PC-9 (cell line): Measurements from ENCODE around the gene TUBA1A. TPM values are rescaled to one million over a fixed set of nuclear protein-coding genes. Genes with fewer than 3 reads are reported as not detected.
"Not testable (repeated sequence)": the region's sequence is repeated elsewhere in the genome, so short reads cannot be mapped to it uniquely, and the experiment has no call there.

Experiments used
- BruUV-seq: library from RNA; stranded (reverse); fragments of 400-500 nt; replicated peaks from 2 replicates; lab custom pipeline; 2021; lab: Mats Ljungman, UMichigan
- CTCF ChIA-PET: fragments of 300-600 bp; sonication (Branson Sonifier 250); formaldehyde crosslinking; loops from one replicate; lab custom pipeline; 2022; ENCODE audit warnings: antibody characterized with exemption; lab: Charles Lee
- POLR2A ChIA-PET: fragments of 300-600 bp; sonication (Branson Sonifier 250); formaldehyde crosslinking; loops from one replicate; lab custom pipeline; 2022; ENCODE audit warnings: antibody characterized with exemption; ENCODE audit not compliant: unreplicated experiment; lab: Charles Lee
- DNase-seq, 2 experiments: peaks; one replicate each; pipeline versions ENCODE4 v3.0.0 to v3.0.0-alpha.2; 2015 to 2022; ENCODE audit warnings: mixed read lengths in 1 of 2
- H2AFZ ChIP-seq: fragments of 200-600 bp; sonication (generic); 2 replicates; pipeline ENCODE4 v1.8.1; 2017; ENCODE audit warnings: antibody characterized with exemption
- H3F3A ChIP-seq: fragments of 200-600 bp; sonication (generic); 2 replicates; pipeline ENCODE4 v1.8.1; 2017; ENCODE audit warnings: antibody characterized with exemption, mild to moderate bottlenecking, low read depth; ENCODE audit not compliant: insufficient read depth
- H3K27ac ChIP-seq: fragments of 200-600 bp; sonication (generic); 2 replicates; pipeline ENCODE4 v1.6.1; 2016; ENCODE audit warnings: mixed run types
- H3K27me3 ChIP-seq: fragments of 200-600 bp; sonication (generic); 2 replicates; pipeline ENCODE4 v1.6.1; 2016; ENCODE audit warnings: low read depth, mixed run types; ENCODE audit not compliant: insufficient read depth
- H3K36me3 ChIP-seq: fragments of 200-600 bp; sonication (generic); 2 replicates; pipeline ENCODE4 v1.6.1; 2016; ENCODE audit warnings: low read depth, mixed run types
- H3K4me1 ChIP-seq: fragments of 200-600 bp; sonication (generic); replicated peaks from 2 replicates; pipeline ENCODE4 v1.6.1; 2016; ENCODE audit warnings: mixed run types; ENCODE audit not compliant: insufficient read depth
- H3K4me2 ChIP-seq: fragments of 200-600 bp; sonication (generic); 2 replicates; pipeline ENCODE4 v1.6.1; 2017; ENCODE audit warnings: mixed run types
- H3K4me3 ChIP-seq: fragments of 200-600 bp; sonication (generic); 2 replicates; pipeline ENCODE4 v1.6.1; 2016; ENCODE audit warnings: mixed run types
- H3K79me2 ChIP-seq: fragments of 200-600 bp; sonication (generic); 2 replicates; pipeline ENCODE4 v1.6.1; 2017; ENCODE audit warnings: low read depth, mixed run types
- H3K9me2 ChIP-seq: fragments of 200-600 bp; sonication (generic); 2 replicates; pipeline ENCODE4 v1.8.1; 2017; ENCODE audit warnings: mild to moderate bottlenecking; ENCODE audit not compliant: insufficient read depth
- H3K9me3 ChIP-seq: fragments of 200-600 bp; sonication (generic); 2 replicates; pipeline ENCODE4 v1.8.1; 2016; ENCODE audit warnings: low read depth; ENCODE audit not compliant: insufficient read depth
- H4K20me1 ChIP-seq: fragments of 200-600 bp; sonication (generic); 2 replicates; pipeline ENCODE4 v1.8.1; 2017; ENCODE audit not compliant: insufficient read depth
- EZH2 ChIP-seq: fragments of 200-600 bp; sonication (generic); IDR thresholded peaks from 2 replicates; pipeline ENCODE4 v1.8.0; 2017; ENCODE audit warnings: antibody characterized with exemption, low read depth
- intact Hi-C: fragments of 100-400 bp; cut with micrococcal nuclease; formaldehyde crosslinking; loops from one replicate; pipeline ENCODE4 v1.10.0; 2022; ENCODE audit not compliant: unreplicated experiment
- total RNA-seq: library from RNA; stranded (reverse); gene quantifications from 2 replicates; pipeline ENCODE4 v1.2.3, GENCODE V29; 2021
- TF ChIP-seq, protein P1 (sequence below): fragments of 200-600 bp; sonication (generic); conservative IDR thresholded peaks from 2 replicates; pipeline ENCODE4 v1.6.1; 2017; ENCODE audit warnings: mixed run types, antibody characterized with exemption, mild to moderate bottlenecking, moderate library complexity

The TUBA1A gene
- total RNA-seq, 1 experiment from 2014 or later: 14.2 TPM

DNA sequence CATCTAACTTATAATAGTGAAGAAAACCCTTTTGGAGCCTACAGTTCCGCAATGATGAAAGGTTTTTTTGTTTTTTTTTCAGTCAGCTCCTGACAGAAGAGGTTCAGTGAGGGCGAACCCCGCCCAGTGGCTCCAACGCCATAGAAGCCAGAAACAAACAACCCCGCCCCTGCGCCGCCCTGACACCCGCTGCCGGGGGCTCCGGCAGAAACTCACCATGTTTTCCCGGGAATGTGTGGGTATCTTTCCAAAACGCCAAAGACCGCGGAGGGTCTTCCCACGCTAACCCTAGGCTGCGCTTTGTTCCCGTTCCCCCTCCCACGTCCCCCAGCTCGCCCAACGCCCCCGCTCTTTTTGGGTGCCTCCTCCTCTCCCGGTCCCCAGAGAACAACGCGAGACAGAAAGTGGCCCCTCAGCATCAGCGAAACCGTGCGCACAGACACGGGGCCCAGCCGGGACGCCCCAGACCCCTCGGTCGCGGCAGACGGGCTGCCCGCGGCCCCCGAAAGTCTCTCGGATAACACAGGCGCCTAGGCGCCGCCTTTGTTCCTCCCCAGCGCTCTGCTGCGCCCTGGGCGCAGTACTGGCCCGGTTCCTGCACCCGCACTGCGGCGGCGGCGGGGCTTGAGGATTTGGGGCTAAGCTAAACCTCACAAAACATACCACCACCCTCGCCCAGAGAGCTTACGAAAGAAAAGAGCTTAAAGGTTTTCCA is 522 bp downstream of the TUBA1A start:
- no peaks in the 10 kb centered on the region for H4K20me1 ChIP-seq
- TSS peak; percentile 83 for BruUV-seq
- H3K27ac ChIP-seq: no peak overlapping the region
- peaks cover 6% of the 10 kb centered on the region; the same call in 1 of the 2 replicates for H3K27me3 ChIP-seq
- H3K79me2 ChIP-seq: no peaks in the 10 kb centered on the region
- peaks cover 3% of the 10 kb centered on the region; the same call in 1 of the 2 replicates for H3F3A ChIP-seq
- no peaks in the 10 kb centered on the region; the same call in 1 of the 2 replicates for H3K4me1 ChIP-seq
- H2AFZ ChIP-seq: peak overlapping the region; percentile 95
- peak; percentile 52 to 66 for DNase-seq
- ChIA-PET CTCF (interaction anchor here (0.6 to 1.4 kb wide), 2 partner anchors 47 to 100 kb away, joined by 5 to 7 read pairs; no protein-coding TSS in a partner anchor), POLR2A (interaction anchor here (0.5 to 0.7 kb wide), 6 partner anchors 13 to 177 kb away, joined by 3 to 30 read pairs (median 6); partner anchors contain the start of gene TUBA1B)
- no peaks in the 10 kb centered on the region for H3K9me3 ChIP-seq
- peak overlapping the region; percentile 99 for H3K4me2 ChIP-seq
- intact Hi-C loops: loop anchor here (5.0 kb wide), 1 partner anchor 44 kb away; no protein-coding TSS in a partner anchor
- H3K36me3 ChIP-seq: no peaks in the 10 kb centered on the region
- no peak for TF ChIP-seq EZH2
- TF ChIP-seq, protein P1, sequence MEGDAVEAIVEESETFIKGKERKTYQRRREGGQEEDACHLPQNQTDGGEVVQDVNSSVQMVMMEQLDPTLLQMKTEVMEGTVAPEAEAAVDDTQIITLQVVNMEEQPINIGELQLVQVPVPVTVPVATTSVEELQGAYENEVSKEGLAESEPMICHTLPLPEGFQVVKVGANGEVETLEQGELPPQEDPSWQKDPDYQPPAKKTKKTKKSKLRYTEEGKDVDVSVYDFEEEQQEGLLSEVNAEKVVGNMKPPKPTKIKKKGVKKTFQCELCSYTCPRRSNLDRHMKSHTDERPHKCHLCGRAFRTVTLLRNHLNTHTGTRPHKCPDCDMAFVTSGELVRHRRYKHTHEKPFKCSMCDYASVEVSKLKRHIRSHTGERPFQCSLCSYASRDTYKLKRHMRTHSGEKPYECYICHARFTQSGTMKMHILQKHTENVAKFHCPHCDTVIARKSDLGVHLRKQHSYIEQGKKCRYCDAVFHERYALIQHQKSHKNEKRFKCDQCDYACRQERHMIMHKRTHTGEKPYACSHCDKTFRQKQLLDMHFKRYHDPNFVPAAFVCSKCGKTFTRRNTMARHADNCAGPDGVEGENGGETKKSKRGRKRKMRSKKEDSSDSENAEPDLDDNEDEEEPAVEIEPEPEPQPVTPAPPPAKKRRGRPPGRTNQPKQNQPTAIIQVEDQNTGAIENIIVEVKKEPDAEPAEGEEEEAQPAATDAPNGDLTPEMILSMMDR: 0 out of 2 replicates have a peak, but pooled peaks have one; percentile 9
- no peaks in the 10 kb centered on the region for H3K9me2 ChIP-seq
- peak overlapping the region; percentile 94 for H3K4me3 ChIP-seq

DNA sequence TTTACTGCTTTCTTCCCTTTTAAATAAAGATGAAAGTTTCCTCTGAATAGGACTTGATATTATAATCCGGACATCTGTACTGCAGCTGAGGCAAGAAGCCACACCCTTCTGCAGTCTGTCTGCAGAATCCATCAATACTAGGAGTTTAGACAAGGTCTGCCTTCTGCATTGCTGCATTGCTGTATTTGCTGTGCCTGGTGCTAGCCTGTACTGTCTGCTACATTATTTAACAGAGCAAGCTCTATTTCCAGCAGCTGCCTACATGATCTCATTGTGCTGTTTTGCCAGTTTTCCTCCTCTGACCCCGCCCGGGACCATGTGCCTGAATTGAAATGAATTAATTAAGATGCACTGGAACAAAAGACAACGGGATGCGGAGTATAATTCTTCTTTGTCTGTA is 1.7 kb downstream of the TUBA1A start:
- CTCF ChIA-PET: no interaction called here
- H3K27me3 ChIP-seq: peaks cover 6% of the 10 kb centered on the region; the same call in 1 of the 2 replicates
- no peaks in the 10 kb centered on the region for H3K9me2 ChIP-seq
- H3K4me2 ChIP-seq: peak overlapping the region; percentile 99; the same call in 1 of the 2 replicates
- H3K36me3 ChIP-seq: no peaks in the 10 kb centered on the region
- BruUV-seq: no TSS peak
- POLR2A ChIA-PET: interaction anchor here (0.6 kb wide), 1 partner anchor 558 kb away, joined by 10 read pairs; no protein-coding TSS in a partner anchor
- no peak overlapping the region for H3K27ac ChIP-seq
- intact Hi-C loops: loop anchor here (5.0 kb wide), 1 partner anchor 45 kb away; no protein-coding TSS in a partner anchor
- H4K20me1 ChIP-seq: no peaks in the 10 kb centered on the region
- TF ChIP-seq, protein P1: no peak
- TF ChIP-seq EZH2: no peak
- no peak for DNase-seq
- no peak overlapping the region for H2AFZ ChIP-seq
- no peaks in the 10 kb centered on the region for H3K9me3 ChIP-seq
- H3K4me3 ChIP-seq: no peak overlapping the region
- H3K4me1 ChIP-seq: no peaks in the 10 kb centered on the region; the same call in 1 of the 2 replicates
- H3F3A ChIP-seq: peaks cover 3% of the 10 kb centered on the region; the same call in 1 of the 2 replicates
- no peaks in the 10 kb centered on the region for H3K79me2 ChIP-seq

DNA sequence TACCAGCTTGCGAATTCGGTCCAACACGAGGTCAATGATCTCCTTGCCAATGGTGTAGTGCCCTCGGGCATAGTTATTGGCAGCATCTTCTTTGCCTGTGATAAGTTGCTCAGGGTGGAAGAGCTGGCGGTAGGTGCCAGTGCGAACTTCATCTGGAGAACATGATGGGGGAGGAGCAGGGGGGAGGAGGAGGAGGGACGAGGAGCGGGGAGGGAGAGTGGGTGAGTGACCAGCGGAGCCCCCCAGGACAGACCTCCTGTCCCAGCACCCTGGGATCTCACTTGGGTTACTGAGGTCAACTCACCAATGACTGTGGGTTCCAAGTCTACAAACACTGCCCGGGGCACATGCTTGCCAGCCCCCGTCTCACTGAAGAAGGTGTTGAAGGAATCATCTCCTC is 2.6 kb downstream of the TUBA1A start:
- H3K36me3 ChIP-seq, H3K9me2 ChIP-seq, H3K9me3 ChIP-seq, H3K79me2 ChIP-seq, CTCF ChIA-PET, H2AFZ ChIP-seq, DNase-seq, H4K20me1 ChIP-seq, POLR2A ChIA-PET, H3K4me2 ChIP-seq, H3K27ac ChIP-seq, H3F3A ChIP-seq, H3K27me3 ChIP-seq, H3K4me1 ChIP-seq, BruUV-seq, H3K4me3 ChIP-seq: not testable (repeated sequence)
- intact Hi-C loops: loop anchor here (5.0 kb wide), 1 partner anchor 46 kb away; no protein-coding TSS in a partner anchor

GRCh38 chr12:49184697-49185096 is 4.2 kb downstream of the TUBA1A start:
- H3K79me2 ChIP-seq, POLR2A ChIA-PET, BruUV-seq, H3K9me3 ChIP-seq, H3K27me3 ChIP-seq, H3K9me2 ChIP-seq, H3K27ac ChIP-seq, H3K36me3 ChIP-seq, H3F3A ChIP-seq, DNase-seq, H3K4me2 ChIP-seq, H3K4me1 ChIP-seq, H4K20me1 ChIP-seq, H2AFZ ChIP-seq, H3K4me3 ChIP-seq, CTCF ChIA-PET: not testable (repeated sequence)
- intact Hi-C loops: loop anchor here (5.0 kb wide), 1 partner anchor 48 kb away; no protein-coding TSS in a partner anchor

DNA sequence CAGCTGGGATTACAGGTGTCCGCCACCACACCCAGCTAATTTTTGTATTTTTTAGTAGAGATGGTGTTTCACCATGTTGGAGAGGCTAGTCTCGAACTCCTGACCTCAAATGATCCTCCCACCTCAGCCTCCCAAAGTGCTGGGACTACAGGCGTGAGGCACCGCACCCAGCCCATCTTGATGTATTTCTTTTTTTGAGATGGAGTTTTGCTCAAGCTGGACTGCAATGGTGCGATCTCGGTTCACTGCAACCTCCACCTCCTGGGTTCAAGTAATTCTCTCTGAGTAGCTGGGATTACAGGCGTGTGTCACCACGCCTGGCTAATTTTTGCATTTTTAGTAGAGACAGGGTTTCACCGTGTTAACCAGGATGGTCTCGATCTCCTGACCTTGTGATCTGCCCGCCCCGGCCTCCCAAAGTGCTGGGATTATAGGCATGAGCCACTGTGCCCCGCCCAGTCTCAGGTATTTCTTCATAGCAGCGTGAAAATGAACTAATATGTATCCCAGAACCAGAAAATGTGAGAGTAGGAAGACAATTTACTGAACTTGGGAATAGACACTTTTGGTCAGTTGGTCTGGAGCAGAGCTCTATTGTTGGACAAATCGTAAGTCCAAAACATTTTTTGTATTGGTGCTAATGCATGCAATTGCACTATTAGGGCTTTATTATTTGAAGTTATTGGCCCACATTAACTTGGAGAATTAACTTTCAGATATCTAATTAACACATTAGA is 5.5 kb downstream of the TUBA1A start:
- not testable (repeated sequence) for BruUV-seq

More for the DNA sequence above, 5.5 kb downstream of the TUBA1A start:
- H2AFZ ChIP-seq, H4K20me1 ChIP-seq, H3F3A ChIP-seq, H3K4me3 ChIP-seq, H3K4me2 ChIP-seq, DNase-seq, intact Hi-C loops, H3K9me3 ChIP-seq, H3K9me2 ChIP-seq, H3K27ac ChIP-seq, H3K27me3 ChIP-seq, H3K4me1 ChIP-seq, POLR2A ChIA-PET, H3K79me2 ChIP-seq, H3K36me3 ChIP-seq: not testable (repeated sequence)
- CTCF ChIA-PET: interaction anchor here (0.6 kb wide), 1 partner anchor 24 kb away, joined by 3 read pairs; no protein-coding TSS in a partner anchor
